Hepatocyte (in vitro differentiated cells): ENCODE results near the gene MED9. TPM values are rescaled to one million over a fixed set of nuclear protein-coding genes. Genes with fewer than 3 reads are reported as not detected.

ENCODE experiments used
- DNase-seq: peaks from one replicate; pipeline ENCODE4 v3.0.0-alpha.2; 2016; ENCODE audit warnings: low spot score
- H2AFZ ChIP-seq: fragments of 200-600 bp; sonication (generic); 2 replicates; pipeline ENCODE4 v1.6.0; 2016; ENCODE audit warnings: antibody characterized with exemption, mild to moderate bottlenecking
- H3K27ac ChIP-seq: fragments of 200-600 bp; sonication (generic); 2 replicates; pipeline ENCODE4 v1.5.1; 2016; ENCODE audit warnings: mild to moderate bottlenecking
- H3K27me3 ChIP-seq: fragments of 200-600 bp; sonication (generic); 2 replicates; pipeline ENCODE4 v1.6.1; 2016
- H3K36me3 ChIP-seq: fragments of 200-600 bp; sonication (generic); replicated peaks from 2 replicates; pipeline ENCODE4 v1.5.1; 2016; ENCODE audit warnings: low read depth; ENCODE audit not compliant: insufficient read depth
- H3K4me1 ChIP-seq: fragments of 200-600 bp; sonication (generic); 2 replicates; pipeline ENCODE4 v1.5.1; 2016; ENCODE audit warnings: mild to moderate bottlenecking, moderate library complexity; ENCODE audit not compliant: insufficient read depth
- H3K4me2 ChIP-seq: fragments of 200-600 bp; sonication (generic); 2 replicates; pipeline ENCODE4 v1.6.0; 2016
- H3K4me3 ChIP-seq: fragments of 200-600 bp; sonication (generic); 2 replicates; pipeline ENCODE4 v1.5.1; 2016; ENCODE audit warnings: mild to moderate bottlenecking
- H3K79me2 ChIP-seq: fragments of 200-600 bp; sonication (generic); 2 replicates; pipeline ENCODE4 v1.6.0; 2017; ENCODE audit warnings: mild to moderate bottlenecking
- H3K9me2 ChIP-seq: fragments of 200-600 bp; sonication (generic); replicated peaks from 2 replicates; pipeline ENCODE4 v1.6.0; 2017; ENCODE audit warnings: mild to moderate bottlenecking; ENCODE audit not compliant: insufficient read depth
- H3K9me3 ChIP-seq: fragments of 200-600 bp; sonication (generic); 2 replicates; pipeline ENCODE4 v1.5.1; 2016; ENCODE audit warnings: low read depth, mild to moderate bottlenecking
- H4K20me1 ChIP-seq: fragments of 200-600 bp; sonication (generic); 2 replicates; pipeline ENCODE4 v1.6.0; 2016; ENCODE audit warnings: mild to moderate bottlenecking; ENCODE audit not compliant: insufficient read depth, poor library complexity, severe bottlenecking
- CTCF ChIP-seq: fragments of 200-600 bp; sonication (generic); IDR thresholded peaks from 2 replicates; pipeline ENCODE4 v1.5.1; 2016; ENCODE audit warnings: antibody characterized with exemption, mild to moderate bottlenecking; ENCODE audit not compliant: poor library complexity
- EZH2 ChIP-seq: fragments of 200-600 bp; sonication (generic); IDR thresholded peaks from 2 replicates; pipeline ENCODE4 v1.6.1; 2016; ENCODE audit warnings: antibody characterized with exemption, mild to moderate bottlenecking, borderline replicate concordance
- EZH2phosphoT487 ChIP-seq: fragments of 200-600 bp; sonication (generic); IDR thresholded peaks from one replicate; pipeline ENCODE4 v1.6.1; 2018; ENCODE audit warnings: antibody characterized with exemption, mild to moderate bottlenecking, low read depth, moderate library complexity; ENCODE audit not compliant: unreplicated experiment, severe bottlenecking
- WGBS: methylation state at CpG from one replicate; pipeline ENCODE4 v1.1.6; 2016; ENCODE audit warnings: low lambda C conversion rate; ENCODE audit errors: missing lambda C conversion rate; 5-methylcytosine and 5-hydroxymethylcytosine counted together
- polyA plus RNA-seq: library from polyadenylated mRNA; unstranded; fragments of >200 nt; fragmentation: Nextera tagmentation; extraction: Ambion mirVana; gene quantifications from 2 replicates; pipeline ENCODE4 v1.2.1, GENCODE V29; 2016
- total RNA-seq: library from RNA; depleted of rRNA; stranded (reverse); fragments of >200 nt; gene quantifications from 2 replicates; pipeline ENCODE4 v1.2.3, GENCODE V29; 2014

Gene MED9
- total and polyA plus RNA-seq, 2 experiments from 2014 or later: 17.1 to 17.3 TPM

GRCh38 chr17:17491546-17491988 lies 14.8 kb downstream of the MED9 start:
- no peak overlapping the region for H2AFZ ChIP-seq
- no peaks in the 10 kb centered on the region for H3K9me3 ChIP-seq
- H3K27me3 ChIP-seq: peaks cover 9% of the 10 kb centered on the region
- H3K79me2 ChIP-seq: peaks cover 3% of the 10 kb centered on the region
- H3K4me1 ChIP-seq: peaks cover 17% of the 10 kb centered on the region
- 93% methylated on average over 17 of the region's 17 CpGs for WGBS
- H3K36me3 ChIP-seq: no peaks in the 10 kb centered on the region
- no peaks in the 10 kb centered on the region for H3K9me2 ChIP-seq
- H4K20me1 ChIP-seq: no peaks in the 10 kb centered on the region
- H3K4me2 ChIP-seq: no peak overlapping the region
- H3K4me3 ChIP-seq: no peak overlapping the region
- DNase-seq: no peak
- H3K27ac ChIP-seq: no peak overlapping the region
- TF ChIP-seq EZH2 (no peak), CTCF (no peak), EZH2phosphoT487 (no peak)

- TF ChIP-seq EZH2phosphoT487: no peak
- TF ChIP-seq EZH2: no peak
- TF ChIP-seq CTCF: no peak
- H3K27me3 ChIP-seq: peaks cover 9% of the 10 kb centered on the region
- no peak for DNase-seq
- H3K4me2 ChIP-seq: no peak overlapping the region
- H3K36me3 ChIP-seq: no peaks in the 10 kb centered on the region
- WGBS: 74% methylated on average over 11 of the region's 11 CpGs
- no peaks in the 10 kb centered on the region for H3K9me3 ChIP-seq
- H2AFZ ChIP-seq: no peak overlapping the region
- peaks cover 19% of the 10 kb centered on the region for H3K4me1 ChIP-seq
- no peaks in the 10 kb centered on the region for H4K20me1 ChIP-seq
- H3K9me2 ChIP-seq: no peaks in the 10 kb centered on the region
- H3K79me2 ChIP-seq: peaks cover 3% of the 10 kb centered on the region
- no peak overlapping the region for H3K4me3 ChIP-seq
- H3K27ac ChIP-seq: no peak overlapping the region
These were observed 15.3 kb downstream of the MED9 start for GRCh38 chr17:17492085-17492484.

DNA sequence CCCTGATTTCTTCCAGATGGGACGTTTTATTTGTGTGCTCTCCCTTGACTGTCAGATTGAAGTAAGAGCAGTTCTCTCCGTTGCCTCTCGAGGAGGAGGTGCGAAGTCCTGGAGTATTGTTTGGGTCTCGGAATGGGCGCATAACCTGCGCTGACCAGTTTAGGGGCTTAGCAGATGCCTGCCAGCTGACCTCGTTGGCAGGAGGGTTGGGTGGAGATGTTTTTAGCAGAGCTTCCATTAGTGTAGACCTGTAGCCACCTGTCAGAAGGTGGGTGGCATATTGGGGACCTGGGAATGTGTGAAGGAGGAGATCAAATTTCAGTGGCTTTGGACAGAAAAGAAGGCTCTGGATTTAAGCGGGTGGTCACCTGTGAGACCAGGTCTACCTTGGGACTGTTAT lies 15.8 kb downstream of the MED9 start:
- WGBS: 80% methylated on average over 9 of the region's 9 CpGs
- no peak for DNase-seq
- no peak for TF ChIP-seq EZH2
- TF ChIP-seq CTCF: no peak
- no peak for TF ChIP-seq EZH2phosphoT487

More for the DNA sequence above, 15.8 kb downstream of the MED9 start:
- Histone ChIP-seq H3K36me3 (no peaks in the 10 kb centered on the region), H3K9me2 (no peaks in the 10 kb centered on the region), H3K79me2 (peaks cover 3% of the 10 kb centered on the region), H3K4me3 (no peak overlapping the region), H2AFZ (no peak overlapping the region), H3K9me3 (no peaks in the 10 kb centered on the region), H3K27ac (no peak overlapping the region), H3K4me2 (no peak overlapping the region), H3K27me3 (peaks cover 9% of the 10 kb centered on the region), H4K20me1 (no peaks in the 10 kb centered on the region), H3K4me1 (peaks cover 21% of the 10 kb centered on the region)
